HEK293 (cell line): ENCODE results near the gene MYT1.
A peak's percentile ranks its signal among the peaks of the same experiment; 100 is the strongest.

Experiments used
- CTCF ChIA-PET: fragments of 350-600 bp; formaldehyde crosslinking; extraction: SDS; loops from one replicate; lab custom pipeline; 2021; ENCODE audit warnings: antibody characterized with exemption; lab: Yijun Ruan, JAX
- POLR2A ChIA-PET: fragments of 300-600 bp; formaldehyde crosslinking; extraction: SDS; loops from one replicate; lab custom pipeline; 2020; ENCODE audit warnings: antibody characterized with exemption, inconsistent platforms; lab: Yijun Ruan, JAX
- H3K27ac ChIP-seq: fragments of 200-500 bp; sonication (Bioruptor generic); 2 replicates; pipeline ENCODE4 v1.5.1; 2014; ENCODE audit warnings: low read depth, low read length, control low read depth, inconsistent platforms; ENCODE audit errors: extremely low read depth
- H3K36me3 ChIP-seq, 2 experiments: fragments of 200-500 bp in 1 of 2; sonication (Bioruptor generic) in 1 of 2; 1 replicate in 1 of 2; 2 replicates in 1 of 2; pipeline ENCODE4 v1.5.1; 2014 to 2017; ENCODE audit warnings: inconsistent platforms in 2 of 2, low read length in 2 of 2; ENCODE audit not compliant: control insufficient read depth in 2 of 2, insufficient read depth in 1 of 2
- H3K4me1 ChIP-seq: fragments of 200-500 bp; sonication (Bioruptor generic); 2 replicates; pipeline ENCODE4 v1.5.1; 2014; ENCODE audit warnings: mild to moderate bottlenecking, low read length, inconsistent platforms; ENCODE audit not compliant: control insufficient read depth, insufficient read depth
- H3K4me3 ChIP-seq: 2 replicates; pipeline ENCODE4 v1.5.1; 2011; ENCODE audit warnings: low read depth, mild to moderate bottlenecking, control low read depth, low read length, moderate library complexity
- H3K9me3 ChIP-seq: fragments of 200-500 bp; sonication (Bioruptor generic); 2 replicates; pipeline ENCODE4 v1.5.1; 2014; ENCODE audit warnings: low read depth, low read length, inconsistent platforms; ENCODE audit not compliant: control insufficient read depth, insufficient read depth
- BCL6B ChIP-seq: fragments of 450-650 bp; formaldehyde crosslinking; IDR thresholded peaks from 2 replicates; pipeline ENCODE4 v1.5.1; 2017; ENCODE audit warnings: missing biosample characterization, missing genetic modification characterization
- GLIS1 ChIP-seq: fragments of 450-650 bp; formaldehyde crosslinking; IDR thresholded peaks from 2 replicates; pipeline ENCODE4 v1.5.1; 2016; ENCODE audit warnings: missing biosample characterization, missing genetic modification characterization
- HIC1 ChIP-seq: fragments of 450-650 bp; formaldehyde crosslinking; IDR thresholded peaks from 2 replicates; pipeline ENCODE4 v1.5.1; 2016; ENCODE audit warnings: missing biosample characterization, missing genetic modification characterization
- KLF1 ChIP-seq: fragments of 450-650 bp; formaldehyde crosslinking; IDR thresholded peaks from 2 replicates; pipeline ENCODE4 v1.5.1; 2016; ENCODE audit warnings: missing biosample characterization, missing genetic modification characterization
- KLF8 ChIP-seq: fragments of 450-650 bp; formaldehyde crosslinking; IDR thresholded peaks from 2 replicates; pipeline ENCODE4 v1.5.1; 2016; ENCODE audit warnings: missing biosample characterization, missing genetic modification characterization
- SETDB1 ChIP-seq: IDR thresholded peaks from one replicate; pipeline ENCODE4 v1.6.1; 2017; ENCODE audit warnings: mild to moderate bottlenecking, low read length, moderate library complexity, mixed read lengths; ENCODE audit not compliant: insufficient read length
- ZEB2 ChIP-seq: fragments of 450-650 bp; formaldehyde crosslinking; IDR thresholded peaks from 2 replicates; pipeline ENCODE4 v1.5.1; 2016; ENCODE audit warnings: missing biosample characterization, missing genetic modification characterization
- ZNF174 ChIP-seq: fragments of 450-650 bp; formaldehyde crosslinking; IDR thresholded peaks from 2 replicates; pipeline ENCODE4 v1.5.0; 2017; ENCODE audit warnings: missing biosample characterization, mild to moderate bottlenecking, missing genetic modification characterization
- ZNF248 ChIP-seq: fragments of 450-650 bp; formaldehyde crosslinking; IDR thresholded peaks from 2 replicates; pipeline ENCODE4 v1.5.1; 2017; ENCODE audit warnings: missing biosample characterization, missing genetic modification characterization
- ZNF311 ChIP-seq: fragments of 450-650 bp; formaldehyde crosslinking; IDR thresholded peaks from 2 replicates; pipeline ENCODE4 v1.5.1; 2017; ENCODE audit warnings: missing biosample characterization, missing genetic modification characterization, borderline replicate concordance
- ZNF350 ChIP-seq: fragments of 450-650 bp; formaldehyde crosslinking; IDR thresholded peaks from 2 replicates; pipeline ENCODE4 v1.5.0; 2017; ENCODE audit warnings: missing biosample characterization, mild to moderate bottlenecking, missing genetic modification characterization
- ZNF366 ChIP-seq: fragments of 450-650 bp; formaldehyde crosslinking; conservative IDR thresholded peaks from 2 replicates; pipeline ENCODE4 v1.5.1; 2016; ENCODE audit warnings: missing biosample characterization, missing genetic modification characterization
- ZNF510 ChIP-seq: fragments of 450-650 bp; formaldehyde crosslinking; IDR thresholded peaks from 2 replicates; pipeline ENCODE4 v1.5.1; 2018; ENCODE audit warnings: mild to moderate bottlenecking, missing genetic modification characterization, missing biosample characterization; ENCODE audit not compliant: insufficient replicate concordance
- TF ChIP-seq, protein P1 (sequence below): fragments of 450-650 bp; formaldehyde crosslinking; IDR thresholded peaks from 2 replicates; pipeline ENCODE4 v1.5.1; 2016; ENCODE audit warnings: missing biosample characterization, missing genetic modification characterization, low read depth
- TF ChIP-seq, protein P2 (sequence below): fragments of 450-650 bp; formaldehyde crosslinking; IDR thresholded peaks from 2 replicates; pipeline ENCODE4 v1.5.1; 2017; ENCODE audit warnings: missing biosample characterization, missing genetic modification characterization

Gene MYT1

DNA sequence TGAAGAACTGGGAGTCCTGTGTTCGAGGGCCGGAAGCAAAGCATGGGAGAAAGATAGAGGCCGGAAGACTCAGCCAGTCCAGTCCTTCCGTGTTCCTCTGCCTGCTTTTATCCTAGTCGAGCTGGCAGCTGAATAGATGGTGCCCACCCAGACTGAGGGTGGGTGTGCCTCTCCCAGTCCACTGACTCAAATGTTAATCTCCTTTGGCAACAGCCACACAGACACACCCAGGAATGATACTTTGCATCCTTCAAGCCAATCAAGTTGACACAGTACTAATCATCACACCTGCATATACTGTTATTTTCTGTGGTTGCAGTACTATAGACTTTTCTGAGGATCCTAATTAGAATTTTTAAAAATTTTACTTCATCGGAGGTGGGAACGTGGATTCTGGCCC, 112.6 kb downstream of the MYT1 start:
- H3K4me1 ChIP-seq, result no peaks in the 10 kb centered on the region
- TF ChIP-seq KLF1 (peak; percentile 38; the same call in 1 of the 2 replicates), ZNF510 (tag by site-specific recombination) (no peak)
- ChIA-PET CTCF (interaction anchor here (0.6 to 1.1 kb wide), 3 partner anchors 9 to 197 kb away, joined by 3 read pairs; partner anchors contain the start of gene OPRL1), POLR2A (no interaction called here)
- H3K27ac ChIP-seq, result no peak overlapping the region
- no peaks in the 10 kb centered on the region for H3K9me3 ChIP-seq
- no peak overlapping the region for H3K4me3 ChIP-seq
- H3K36me3 ChIP-seq, result peaks cover 0 to 16% of the 10 kb centered on the region in 2 experiments; a peak in 1 of 3 replicates

DNA sequence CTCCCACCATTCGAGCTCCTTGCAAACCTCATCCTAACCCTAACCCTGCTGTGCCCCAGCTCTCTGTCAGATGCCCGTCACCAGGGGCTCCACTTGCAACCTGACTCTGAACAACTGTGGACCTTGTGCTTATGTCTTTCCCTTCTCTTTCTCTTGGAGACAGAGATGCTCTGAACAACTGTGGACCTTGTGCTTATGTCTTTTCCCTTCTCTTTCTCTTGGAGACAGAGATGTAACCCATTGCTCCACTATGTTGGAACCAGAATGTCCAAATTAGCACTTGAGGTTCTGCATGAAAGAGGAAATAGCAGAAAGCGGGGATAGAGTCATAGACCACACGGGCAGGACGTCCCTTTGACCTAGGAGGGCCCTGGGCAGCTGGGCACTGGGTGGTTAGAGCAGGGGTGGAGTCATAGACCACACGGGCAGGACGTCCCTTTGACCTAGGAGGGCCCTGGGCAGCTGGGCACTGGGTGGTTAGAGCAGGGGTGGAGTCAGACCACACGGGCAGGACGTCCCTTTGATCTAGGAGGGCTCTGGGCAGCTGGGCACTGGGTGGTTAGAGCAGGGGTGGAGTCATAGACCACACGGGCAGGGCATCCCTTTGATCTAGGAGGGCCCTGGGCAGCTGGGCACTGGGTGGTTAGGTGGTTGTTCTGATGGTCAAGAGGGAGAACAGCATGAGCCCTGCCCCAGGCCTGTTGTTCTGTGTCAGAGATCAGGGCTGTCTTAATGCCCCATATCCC, 113.5 kb downstream of the MYT1 start:
- Histone ChIP-seq H3K4me1 (no peaks in the 10 kb centered on the region), H3K9me3 (no peaks in the 10 kb centered on the region), H3K36me3 (peaks cover 0 to 13% of the 10 kb centered on the region in 2 experiments; a peak in 1 of 3 replicates), H3K4me3 (no peak overlapping the region), H3K27ac (no peak overlapping the region)
- POLR2A ChIA-PET, result no interaction called here
- CTCF ChIA-PET, result interaction anchor here (0.7 kb wide), 1 partner anchor 8 kb away, joined by 3 read pairs; no protein-coding TSS in a partner anchor
- TF ChIP-seq SETDB1 (no peak), KLF8 (tag by site-specific recombination) (no peak), ZNF311 (tag by site-specific recombination) (no peak), ZNF366 (no peak), ZNF350 (tag by site-specific recombination) (no peak), ZNF248 (tag by site-specific recombination) (no peak), ZEB2 (tag by site-specific recombination) (no peak), HIC1 (tag by site-specific recombination) (no peak), GLIS1 (tag by site-specific recombination) (no peak)
- TF ChIP-seq, protein P1, sequence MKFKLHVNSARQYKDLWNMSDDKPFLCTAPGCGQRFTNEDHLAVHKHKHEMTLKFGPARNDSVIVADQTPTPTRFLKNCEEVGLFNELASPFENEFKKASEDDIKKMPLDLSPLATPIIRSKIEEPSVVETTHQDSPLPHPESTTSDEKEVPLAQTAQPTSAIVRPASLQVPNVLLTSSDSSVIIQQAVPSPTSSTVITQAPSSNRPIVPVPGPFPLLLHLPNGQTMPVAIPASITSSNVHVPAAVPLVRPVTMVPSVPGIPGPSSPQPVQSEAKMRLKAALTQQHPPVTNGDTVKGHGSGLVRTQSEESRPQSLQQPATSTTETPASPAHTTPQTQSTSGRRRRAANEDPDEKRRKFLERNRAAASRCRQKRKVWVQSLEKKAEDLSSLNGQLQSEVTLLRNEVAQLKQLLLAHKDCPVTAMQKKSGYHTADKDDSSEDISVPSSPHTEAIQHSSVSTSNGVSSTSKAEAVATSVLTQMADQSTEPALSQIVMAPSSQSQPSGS (tag by site-specific recombination), result no peak

GRCh38 chr20:64278317-64278681, 114.0 kb downstream of the MYT1 start:
- TF ChIP-seq ZNF174 (tag by site-specific recombination) (no peak), BCL6B (tag by site-specific recombination) (no peak)
- TF ChIP-seq, protein P2, sequence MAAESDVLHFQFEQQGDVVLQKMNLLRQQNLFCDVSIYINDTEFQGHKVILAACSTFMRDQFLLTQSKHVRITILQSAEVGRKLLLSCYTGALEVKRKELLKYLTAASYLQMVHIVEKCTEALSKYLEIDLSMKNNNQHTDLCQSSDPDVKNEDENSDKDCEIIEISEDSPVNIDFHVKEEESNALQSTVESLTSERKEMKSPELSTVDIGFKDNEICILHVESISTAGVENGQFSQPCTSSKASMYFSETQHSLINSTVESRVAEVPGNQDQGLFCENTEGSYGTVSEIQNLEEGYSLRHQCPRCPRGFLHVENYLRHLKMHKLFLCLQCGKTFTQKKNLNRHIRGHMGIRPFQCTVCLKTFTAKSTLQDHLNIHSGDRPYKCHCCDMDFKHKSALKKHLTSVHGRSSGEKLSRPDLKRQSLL (tag by site-specific recombination), result no peak
- TF ChIP-seq, protein P1 (tag by site-specific recombination), result no peak
- TF ChIP-seq, all 188 proteins: peak for 0
- no peaks in the 10 kb centered on the region for H3K9me3 ChIP-seq
- POLR2A ChIA-PET, result interaction anchor here (0.6 kb wide), 1 partner anchor 1037 kb away, joined by 3 read pairs; no protein-coding TSS in a partner anchor
- no peaks in the 10 kb centered on the region for H3K4me1 ChIP-seq
- peaks cover 0 to 7% of the 10 kb centered on the region in 2 experiments; a peak in 1 of 3 replicates for H3K36me3 ChIP-seq
- H3K27ac ChIP-seq, result no peak overlapping the region
- CTCF ChIA-PET, result no interaction called here
- H3K4me3 ChIP-seq, result no peak overlapping the region
